ENCODE measurements around the gene MAGEF1.

Gene MAGEF1

DNA sequence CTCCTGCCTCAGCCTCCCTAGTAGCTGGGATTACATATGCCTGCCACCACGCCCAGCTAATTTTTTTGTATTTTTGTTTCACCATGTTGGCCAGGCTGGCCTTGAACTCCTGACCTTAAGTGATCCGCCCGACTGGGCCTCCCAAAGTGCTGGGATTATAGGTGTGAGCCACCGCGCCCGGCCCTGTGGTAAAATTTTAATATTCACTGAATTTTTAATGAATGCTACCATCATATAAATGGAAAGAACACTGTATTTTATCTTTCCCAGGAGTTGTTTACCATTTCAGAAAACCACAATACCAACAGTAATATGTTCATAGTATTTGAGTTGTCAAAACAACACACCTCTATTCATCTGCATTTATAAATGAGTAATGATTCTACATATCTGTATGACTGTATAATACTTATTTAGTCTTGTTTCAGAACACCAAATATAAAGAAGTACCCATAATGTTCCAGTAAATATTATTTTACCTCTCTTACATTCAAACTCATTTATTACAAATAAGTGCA is 16.2 kb upstream of the MAGEF1 start:
- DNase-seq (ENCODE audit: low read depth): no peak
- TF ChIP-seq, protein P1, sequence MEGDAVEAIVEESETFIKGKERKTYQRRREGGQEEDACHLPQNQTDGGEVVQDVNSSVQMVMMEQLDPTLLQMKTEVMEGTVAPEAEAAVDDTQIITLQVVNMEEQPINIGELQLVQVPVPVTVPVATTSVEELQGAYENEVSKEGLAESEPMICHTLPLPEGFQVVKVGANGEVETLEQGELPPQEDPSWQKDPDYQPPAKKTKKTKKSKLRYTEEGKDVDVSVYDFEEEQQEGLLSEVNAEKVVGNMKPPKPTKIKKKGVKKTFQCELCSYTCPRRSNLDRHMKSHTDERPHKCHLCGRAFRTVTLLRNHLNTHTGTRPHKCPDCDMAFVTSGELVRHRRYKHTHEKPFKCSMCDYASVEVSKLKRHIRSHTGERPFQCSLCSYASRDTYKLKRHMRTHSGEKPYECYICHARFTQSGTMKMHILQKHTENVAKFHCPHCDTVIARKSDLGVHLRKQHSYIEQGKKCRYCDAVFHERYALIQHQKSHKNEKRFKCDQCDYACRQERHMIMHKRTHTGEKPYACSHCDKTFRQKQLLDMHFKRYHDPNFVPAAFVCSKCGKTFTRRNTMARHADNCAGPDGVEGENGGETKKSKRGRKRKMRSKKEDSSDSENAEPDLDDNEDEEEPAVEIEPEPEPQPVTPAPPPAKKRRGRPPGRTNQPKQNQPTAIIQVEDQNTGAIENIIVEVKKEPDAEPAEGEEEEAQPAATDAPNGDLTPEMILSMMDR (conservative IDR thresholded peaks at IDR 0.05; ENCODE audit: low read length): no peak
- no peak overlapping the region for H3K4me3 ChIP-seq (ENCODE audit: low read length)

DNA sequence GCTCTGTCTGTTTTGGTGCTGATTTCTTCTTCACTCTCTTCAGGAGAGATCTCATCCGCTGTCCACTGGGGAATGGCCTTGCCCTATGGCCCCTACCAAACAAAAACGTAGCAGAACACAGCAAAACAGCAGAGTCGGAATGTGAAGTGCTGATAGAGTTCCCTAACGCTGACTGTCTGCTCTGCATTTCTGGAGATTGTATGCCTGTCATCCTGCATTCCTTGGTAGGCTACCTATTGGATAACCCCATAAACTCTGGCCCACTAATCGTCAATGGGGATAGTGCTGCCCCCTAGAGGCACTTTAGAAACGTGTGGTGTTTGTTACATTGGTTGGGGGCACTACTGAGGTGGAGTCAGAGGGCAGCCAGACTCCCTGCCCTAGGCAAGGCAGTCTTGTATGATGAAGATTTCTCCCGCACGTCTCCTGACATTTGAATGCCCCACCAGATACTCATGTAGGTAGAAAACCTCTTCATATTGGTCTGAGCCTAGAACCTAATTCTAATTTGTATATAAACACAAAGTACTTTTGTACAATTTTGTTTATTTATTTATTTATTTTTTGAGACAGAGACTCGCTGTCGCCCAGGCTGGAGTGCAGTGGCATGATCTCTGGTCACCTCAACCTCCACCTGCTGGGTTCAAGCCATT is 15.6 kb upstream of the MAGEF1 start:
- no peak overlapping the region for H3K4me3 ChIP-seq (ENCODE audit: low read length)
- TF ChIP-seq, protein P1 (conservative IDR thresholded peaks at IDR 0.05; ENCODE audit: low read length): peak; percentile 91
- DNase-seq (ENCODE audit: low read depth): peak; percentile 80

DNA sequence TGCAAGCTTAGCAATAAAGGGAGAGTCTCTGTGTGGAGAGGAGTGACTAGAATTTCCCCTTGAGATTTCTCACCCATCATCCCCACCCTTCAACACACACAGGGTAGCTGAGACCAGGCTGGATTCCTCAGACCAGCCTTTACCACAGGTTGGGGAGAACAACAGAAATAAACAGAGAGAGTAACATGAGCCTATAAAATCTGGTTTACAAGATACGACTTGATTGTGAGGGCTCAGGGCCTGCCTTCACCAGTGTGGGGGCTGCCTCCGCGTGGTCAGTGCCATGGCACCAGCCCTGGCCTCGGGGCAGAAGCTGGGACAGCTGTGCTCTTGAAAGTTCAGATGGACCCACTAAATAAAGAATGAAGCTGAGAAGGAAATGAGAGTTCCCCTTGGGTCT is 14.6 kb upstream of the MAGEF1 start:
- no peak for DNase-seq (ENCODE audit: low read depth)
- no peak overlapping the region for H3K4me3 ChIP-seq (ENCODE audit: low read length)
- TF ChIP-seq, protein P1 (conservative IDR thresholded peaks at IDR 0.05; ENCODE audit: low read length): no peak

DNA sequence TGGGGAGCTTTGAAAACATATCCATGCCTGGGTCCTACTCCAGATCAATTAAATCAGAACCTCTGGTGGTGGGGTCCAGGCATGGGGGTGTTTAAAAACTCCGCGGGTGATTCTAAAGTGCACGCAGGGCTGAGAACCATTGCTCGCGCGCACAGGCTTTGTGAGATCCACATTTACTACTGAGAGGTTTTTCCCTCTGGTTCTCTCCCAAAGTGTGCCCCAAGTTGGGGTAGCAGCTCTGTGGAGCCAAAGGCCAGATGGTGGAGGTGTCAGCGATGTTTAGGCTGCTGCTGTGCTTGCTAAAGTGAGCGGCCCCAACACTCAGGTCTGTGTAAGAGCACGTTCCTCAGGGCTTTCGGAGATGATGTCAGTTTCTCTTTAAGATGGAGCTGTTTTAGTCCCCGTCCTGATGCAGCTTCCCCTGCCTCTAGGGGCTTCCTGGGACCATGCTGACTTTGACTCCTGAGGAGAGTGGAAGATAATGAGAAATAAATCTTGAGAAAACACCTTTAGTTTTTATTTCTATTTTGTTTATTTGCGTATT is 13.4 kb upstream of the MAGEF1 start:
- no peak for DNase-seq (ENCODE audit: low read depth)
- H3K4me3 ChIP-seq (ENCODE audit: low read length): no peak overlapping the region
- TF ChIP-seq, protein P1 (conservative IDR thresholded peaks at IDR 0.05; ENCODE audit: low read length): no peak

DNA sequence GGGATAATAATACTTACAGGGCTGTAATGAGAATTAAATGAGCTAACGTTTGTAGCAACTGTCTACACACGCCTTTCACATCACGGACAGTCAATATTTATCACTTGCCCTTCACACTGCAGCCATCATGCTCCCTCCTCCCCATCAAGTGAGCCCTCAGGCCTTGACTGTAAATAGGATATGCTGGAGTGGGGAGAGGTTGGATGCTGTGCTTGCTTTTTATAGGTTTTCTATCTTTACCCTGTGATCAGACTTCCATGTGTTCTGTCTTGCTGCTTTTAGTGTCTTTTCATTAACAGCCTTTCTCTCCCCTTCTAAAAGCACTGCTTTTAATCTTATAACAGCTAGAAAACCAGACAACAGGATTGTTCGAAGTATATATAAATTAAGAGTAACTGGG is 12.8 kb upstream of the MAGEF1 start:
- no peak for DNase-seq (ENCODE audit: low read depth)
- TF ChIP-seq, protein P1 (conservative IDR thresholded peaks at IDR 0.05; ENCODE audit: low read length): no peak
- no peak overlapping the region for H3K4me3 ChIP-seq (ENCODE audit: low read length)

DNA sequence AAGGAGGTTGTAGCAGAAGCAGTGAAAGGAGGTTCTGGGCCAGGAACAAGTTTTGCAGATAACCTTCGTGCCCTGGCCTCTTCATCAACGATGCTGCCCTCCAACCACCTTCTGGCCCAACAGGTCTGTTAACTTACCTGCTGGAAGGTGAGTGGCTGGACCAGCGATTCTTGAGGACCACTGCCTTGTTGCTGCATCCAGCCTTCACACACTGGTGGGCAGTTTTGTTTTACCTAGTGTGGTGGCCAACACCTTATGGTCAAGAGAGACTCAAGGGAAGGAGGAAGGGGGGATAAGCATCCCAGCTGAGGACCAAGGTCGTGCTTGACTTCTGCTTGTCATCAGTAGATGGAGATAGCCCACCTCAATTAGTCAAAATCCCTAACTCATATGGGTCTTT is 7.8 kb upstream of the MAGEF1 start:
- H3K4me3 ChIP-seq (ENCODE audit: low read length): no peak overlapping the region
- DNase-seq (ENCODE audit: low read depth): no peak
- TF ChIP-seq, protein P1 (conservative IDR thresholded peaks at IDR 0.05; ENCODE audit: low read length): no peak

DNA sequence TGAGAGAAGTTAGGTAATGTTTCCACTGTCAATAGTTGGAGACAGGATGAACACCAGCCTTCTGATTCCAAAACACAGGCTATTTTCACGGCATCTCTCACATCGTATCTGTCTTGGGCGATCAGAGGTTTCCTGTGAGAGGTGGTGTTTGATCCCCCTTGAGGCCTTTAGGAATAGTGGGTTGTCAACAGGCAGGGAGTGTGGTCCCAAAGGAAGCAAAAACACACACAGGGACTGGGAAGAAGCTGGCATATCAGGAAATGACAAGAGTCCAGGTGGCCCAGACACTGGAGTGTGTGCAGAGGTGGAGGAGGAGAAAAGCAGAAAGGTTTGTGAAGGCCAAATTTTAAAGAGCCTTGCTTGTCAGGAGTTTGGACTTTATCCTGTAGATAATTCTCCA is 6.6 kb upstream of the MAGEF1 start:
- DNase-seq (ENCODE audit: low read depth): no peak
- H3K4me3 ChIP-seq (ENCODE audit: low read length): no peak overlapping the region
- TF ChIP-seq, protein P1 (conservative IDR thresholded peaks at IDR 0.05; ENCODE audit: low read length): no peak

Data from AG10803 (cell line).